ENCODE data around the gene SNTG2. TPM values are rescaled to one million over a fixed set of nuclear protein-coding genes. Genes with fewer than 3 reads are reported as not detected.

The SNTG2 gene
- total RNA-seq, 1 experiment from 2014 or later, result not detected

- Histone ChIP-seq H3K36me3 (ENCODE audit: control insufficient read depth, insufficient read depth, low read length) (no peaks in the 10 kb centered on the region), H3K27me3 (replicated peaks; ENCODE audit: control insufficient read depth, insufficient read depth, low read length) (no peaks in the 10 kb centered on the region), H3K4me3 (ENCODE audit: low read depth, low read length) (no peak overlapping the region), H3K9me3 (peaks cover 10% of the 10 kb centered on the region), H3K4me1 (no peaks in the 10 kb centered on the region)
- H3K27me3 Mint-ChIP-seq (ENCODE audit: insufficient read depth, unreplicated experiment), result no peaks in the 10 kb centered on the region
- H3K9me3 Mint-ChIP-seq (ENCODE audit: unreplicated experiment), result peaks cover 29% of the 10 kb centered on the region
- ChIA-PET POLR2A (no interaction called here), CTCF (no interaction called here)
- no TSS peak for BruUV-seq (replicated peaks)
- DNase-seq, result no peak
- H3K4me3 Mint-ChIP-seq (ENCODE audit: unreplicated experiment), result no peak overlapping the region
- H3K27ac Mint-ChIP-seq (ENCODE audit: unreplicated experiment), result no peak overlapping the region
- no peaks in the 10 kb centered on the region for H3K4me1 Mint-ChIP-seq (ENCODE audit: low read depth, unreplicated experiment)
- intact Hi-C loops (cut with micrococcal nuclease; ENCODE audit: unreplicated experiment), result no loop called here
- TF ChIP-seq CTCF (IDR thresholded peaks at IDR 0.05; ENCODE audit: insufficient read depth in 1 of 2, low read depth in 1 of 2, low read length in 1 of 2, severe bottlenecking in 1 of 2, unreplicated experiment in 1 of 2), result no peak
- H3K36me3 Mint-ChIP-seq (ENCODE audit: insufficient read depth, unreplicated experiment), result no peaks in the 10 kb centered on the region
Measured at GRCh38 chr2:1350111-1350510, 399.5 kb downstream of the SNTG2 start.

- Histone ChIP-seq H3K36me3 (ENCODE audit: control insufficient read depth, insufficient read depth, low read length) (no peaks in the 10 kb centered on the region), H3K4me3 (ENCODE audit: low read depth, low read length) (no peak overlapping the region), H3K27me3 (replicated peaks; ENCODE audit: control insufficient read depth, insufficient read depth, low read length) (no peaks in the 10 kb centered on the region), H3K4me1 (no peaks in the 10 kb centered on the region), H3K9me3 (peaks cover 10% of the 10 kb centered on the region)
- Mint-ChIP-seq H3K9me3 (ENCODE audit: unreplicated experiment) (peaks cover 20% of the 10 kb centered on the region), H3K36me3 (ENCODE audit: insufficient read depth, unreplicated experiment) (no peaks in the 10 kb centered on the region), H3K27ac (ENCODE audit: unreplicated experiment) (no peak overlapping the region), H3K4me1 (ENCODE audit: low read depth, unreplicated experiment) (no peaks in the 10 kb centered on the region), H3K4me3 (ENCODE audit: unreplicated experiment) (no peak overlapping the region), H3K27me3 (ENCODE audit: insufficient read depth, unreplicated experiment) (no peaks in the 10 kb centered on the region)
- ChIA-PET CTCF (no interaction called here), POLR2A (no interaction called here)
- intact Hi-C loops (cut with micrococcal nuclease; ENCODE audit: unreplicated experiment), result no loop called here
- BruUV-seq (replicated peaks), result no TSS peak
- DNase-seq, result no peak
- no peak for TF ChIP-seq CTCF (IDR thresholded peaks at IDR 0.05; ENCODE audit: insufficient read depth in 1 of 2, low read depth in 1 of 2, low read length in 1 of 2, severe bottlenecking in 1 of 2, unreplicated experiment in 1 of 2)
Measured at GRCh38 chr2:1353124-1353523, 402.5 kb downstream of the SNTG2 start.

GRCh38 chr2:1353543-1353942 lies 402.9 kb downstream of the SNTG2 start:
- BruUV-seq (replicated peaks), result no TSS peak
- no peaks in the 10 kb centered on the region for H3K27me3 ChIP-seq (replicated peaks; ENCODE audit: control insufficient read depth, insufficient read depth, low read length)

More at GRCh38 chr2:1353543-1353942, 402.9 kb downstream of the SNTG2 start:
- intact Hi-C loops (cut with micrococcal nuclease; ENCODE audit: unreplicated experiment), result no loop called here
- H3K27me3 Mint-ChIP-seq (ENCODE audit: insufficient read depth, unreplicated experiment), result no peaks in the 10 kb centered on the region
- H3K4me1 Mint-ChIP-seq (ENCODE audit: low read depth, unreplicated experiment), result no peaks in the 10 kb centered on the region
- POLR2A ChIA-PET, result no interaction called here
- Histone ChIP-seq H3K4me3 (ENCODE audit: low read depth, low read length) (no peak overlapping the region), H3K36me3 (ENCODE audit: control insufficient read depth, insufficient read depth, low read length) (no peaks in the 10 kb centered on the region), H3K4me1 (no peaks in the 10 kb centered on the region), H3K9me3 (peaks cover 6% of the 10 kb centered on the region)
- peaks cover 17% of the 10 kb centered on the region for H3K9me3 Mint-ChIP-seq (ENCODE audit: unreplicated experiment)
- H3K27ac Mint-ChIP-seq (ENCODE audit: unreplicated experiment), result no peak overlapping the region
- no peaks in the 10 kb centered on the region for H3K36me3 Mint-ChIP-seq (ENCODE audit: insufficient read depth, unreplicated experiment)
- no peak overlapping the region for H3K4me3 Mint-ChIP-seq (ENCODE audit: unreplicated experiment)
- CTCF ChIA-PET, result no interaction called here
- no peak for DNase-seq
- no peak for TF ChIP-seq CTCF (IDR thresholded peaks at IDR 0.05; ENCODE audit: insufficient read depth in 1 of 2, low read depth in 1 of 2, low read length in 1 of 2, severe bottlenecking in 1 of 2, unreplicated experiment in 1 of 2)
